Ramos (cell line): ENCODE data around the gene DCTN4.
"Not testable (repeated sequence)": the region's sequence is repeated elsewhere in the genome, so short reads cannot be mapped to it uniquely, and the experiment has no call there.

ENCODE experiments used
- in situ Hi-C: fragments of 300-500 bp; cut with MboI; formaldehyde crosslinking; loops from one replicate; pipeline ENCODE4 v1.14.3; 2022; ENCODE audit warnings: low sequenced_read_pairs; ENCODE audit not compliant: unreplicated experiment

Gene DCTN4

DNA sequence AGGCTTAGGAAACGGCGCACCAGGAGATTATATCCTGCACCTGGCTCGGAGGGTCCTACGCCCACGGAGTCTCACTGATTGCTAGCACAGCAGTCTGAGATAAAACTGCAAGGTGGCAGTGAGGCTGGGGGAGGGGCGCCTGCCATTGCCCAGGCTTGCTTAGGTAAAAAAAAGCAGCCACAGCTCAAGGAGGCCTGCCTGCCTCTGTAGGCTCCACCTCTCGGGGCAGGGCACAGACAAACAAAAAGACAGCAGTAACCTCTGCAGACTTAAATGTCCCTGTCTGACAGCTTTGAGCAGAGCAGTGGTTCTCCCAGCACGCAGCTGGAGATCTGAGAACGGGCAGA lies 15.7 kb downstream of the DCTN4 start:
- in situ Hi-C loops = not testable (repeated sequence)

DNA sequence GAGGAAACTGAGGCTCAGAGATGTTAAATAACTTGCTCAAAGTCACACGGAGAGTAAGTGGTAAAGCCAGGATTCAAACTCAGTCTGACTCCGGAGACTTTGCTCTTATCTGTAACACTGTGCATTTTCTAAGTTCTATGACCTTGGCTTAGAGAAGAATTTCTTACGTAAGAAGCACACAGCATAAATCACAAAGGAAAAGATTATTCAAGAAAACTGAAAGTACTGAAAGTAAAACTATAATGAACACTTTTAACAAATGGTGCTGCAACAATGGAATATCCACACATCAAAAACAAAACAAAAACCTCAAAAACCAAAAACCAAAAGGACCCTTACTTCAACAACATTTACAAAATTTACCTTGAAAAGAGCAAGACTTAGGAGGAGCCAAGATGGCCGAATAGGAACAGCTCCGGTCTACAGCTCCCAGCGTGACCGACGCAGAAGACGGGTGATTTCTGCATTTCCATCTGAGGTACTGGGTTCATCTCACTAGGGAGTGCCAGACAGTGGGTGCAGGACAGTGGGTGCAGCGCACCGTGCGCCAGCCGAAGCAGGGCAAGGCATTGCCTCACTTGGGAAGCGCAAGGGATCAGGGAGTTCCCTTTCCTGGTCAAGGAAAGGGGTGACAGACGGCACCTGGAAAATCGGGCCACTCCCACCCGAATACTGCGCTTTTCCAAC lies 16.2 kb downstream of the DCTN4 start:
- in situ Hi-C loops = not testable (repeated sequence)

DNA sequence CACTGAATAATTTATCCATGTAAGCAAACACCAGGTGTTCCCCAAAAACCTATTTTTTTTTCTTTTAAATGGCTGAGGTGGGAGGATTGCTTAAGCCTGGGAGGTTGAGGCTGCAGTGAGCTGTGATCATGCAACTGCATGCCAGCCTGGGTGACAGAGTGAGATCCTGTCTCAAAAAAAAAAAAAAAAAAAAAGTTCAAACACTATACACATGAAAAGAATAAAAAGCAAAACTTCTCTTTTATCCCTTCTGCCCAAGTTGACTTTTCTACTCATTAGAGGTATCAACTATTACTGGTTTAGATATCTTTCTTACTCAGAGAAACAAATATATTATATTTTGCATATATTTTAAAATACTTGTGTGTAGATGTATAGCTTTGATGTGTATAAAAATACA lies 17.8 kb downstream of the DCTN4 start:
- in situ Hi-C loops = no loop called here

DNA sequence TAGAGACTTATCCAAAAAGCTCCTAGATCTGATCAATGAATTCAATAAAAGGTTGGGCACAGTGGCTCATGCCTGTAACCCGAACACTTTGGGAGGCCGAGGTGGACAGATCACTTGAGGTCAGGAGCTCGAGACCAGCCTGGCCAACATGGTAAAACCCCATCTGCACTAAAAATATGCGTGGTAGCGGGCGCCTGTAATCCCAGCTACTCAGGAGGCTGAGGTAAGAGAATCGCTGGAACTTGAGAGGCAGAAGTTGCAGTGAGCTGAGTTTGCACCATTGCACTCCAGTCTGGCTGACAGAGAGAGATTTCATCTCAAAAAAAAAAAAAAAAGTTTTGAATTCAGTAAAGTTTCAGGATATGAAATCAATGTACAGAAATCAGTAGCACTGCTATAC lies 20.0 kb downstream of the DCTN4 start:
- in situ Hi-C loops = no loop called here

DNA sequence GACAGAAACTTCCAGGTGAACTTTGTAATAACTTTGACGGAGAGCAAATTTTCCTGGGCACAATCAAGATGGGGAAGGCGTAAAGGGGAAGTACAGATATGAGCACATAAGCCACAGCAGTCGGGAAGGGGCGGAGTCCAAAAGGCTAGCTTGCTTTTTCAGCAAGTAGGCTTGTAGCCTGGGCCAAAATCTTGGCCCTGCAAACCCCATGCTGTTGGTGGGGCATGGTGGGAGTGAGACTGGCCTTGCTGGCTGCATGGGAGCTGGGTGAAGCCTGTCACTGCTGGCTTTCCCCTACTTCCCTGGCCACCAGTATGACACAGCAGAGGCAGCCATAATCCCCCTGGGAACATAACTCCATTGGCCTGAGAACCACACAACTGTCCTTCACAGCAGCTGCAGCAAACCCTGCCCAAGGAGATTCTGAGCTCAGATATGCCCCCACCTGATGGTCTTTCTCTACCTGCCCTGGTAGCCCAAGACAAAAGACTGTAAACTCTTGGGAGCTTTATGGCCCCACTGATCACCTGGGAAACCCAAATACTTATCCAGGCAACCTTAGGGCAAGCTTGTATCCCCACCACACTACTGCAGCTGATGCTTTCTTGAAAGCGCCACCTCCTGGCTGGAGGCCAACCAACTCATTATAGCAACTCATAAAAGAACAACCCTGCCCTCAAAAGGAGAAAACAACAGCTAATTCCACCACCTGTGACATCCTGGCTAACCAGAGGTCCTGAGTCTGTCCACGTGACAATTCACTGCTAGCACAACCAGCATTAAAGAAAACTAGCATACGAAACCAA lies 24.0 kb downstream of the DCTN4 start:
- in situ Hi-C loops = no loop called here

DNA sequence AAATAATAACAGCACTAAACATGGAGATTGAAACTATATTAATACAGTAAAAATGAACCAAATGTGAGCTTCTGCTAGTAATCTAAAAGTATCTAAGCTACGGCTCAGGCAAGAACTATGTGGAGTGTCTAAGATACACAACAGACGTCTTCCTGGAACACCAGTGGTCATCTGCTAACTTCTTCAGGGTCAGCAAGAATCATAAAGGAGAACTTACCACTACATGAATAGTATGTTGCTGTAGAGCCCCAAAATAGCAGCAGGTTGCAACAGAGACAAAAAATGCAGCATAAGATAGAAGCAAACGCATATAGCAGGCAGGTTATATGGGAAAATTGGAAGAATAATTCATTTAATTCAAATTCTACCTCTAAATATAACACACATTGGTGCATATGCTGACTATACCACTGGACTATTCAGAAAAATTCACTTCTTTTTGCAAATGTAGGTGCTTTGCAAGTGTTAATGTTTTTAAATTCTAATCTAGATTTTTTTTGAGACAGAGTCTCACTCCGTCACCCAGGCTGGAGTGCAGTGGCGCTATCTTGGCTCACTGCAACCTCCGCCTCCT lies 27.1 kb downstream of the DCTN4 start:
- in situ Hi-C loops = no loop called here

DNA sequence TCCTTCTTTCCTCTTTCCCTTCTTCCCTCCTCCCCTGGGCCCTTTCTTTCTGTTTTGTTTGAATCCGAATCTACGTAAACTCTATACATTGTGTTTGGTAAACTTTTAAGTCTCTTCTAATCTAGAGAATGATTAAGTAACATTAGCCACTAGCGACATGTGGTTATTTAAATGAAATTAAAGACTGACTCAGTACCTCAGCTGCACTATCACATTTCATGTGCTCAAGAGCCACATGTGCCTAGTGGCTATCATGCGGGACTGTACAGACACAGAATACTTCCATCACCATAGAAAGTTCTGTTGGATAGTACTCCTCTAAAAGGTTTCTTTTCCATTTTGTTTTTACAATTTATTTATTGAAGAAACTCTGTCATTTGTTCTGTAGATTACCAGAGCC lies 29.0 kb downstream of the DCTN4 start:
- in situ Hi-C loops = no loop called here

DNA sequence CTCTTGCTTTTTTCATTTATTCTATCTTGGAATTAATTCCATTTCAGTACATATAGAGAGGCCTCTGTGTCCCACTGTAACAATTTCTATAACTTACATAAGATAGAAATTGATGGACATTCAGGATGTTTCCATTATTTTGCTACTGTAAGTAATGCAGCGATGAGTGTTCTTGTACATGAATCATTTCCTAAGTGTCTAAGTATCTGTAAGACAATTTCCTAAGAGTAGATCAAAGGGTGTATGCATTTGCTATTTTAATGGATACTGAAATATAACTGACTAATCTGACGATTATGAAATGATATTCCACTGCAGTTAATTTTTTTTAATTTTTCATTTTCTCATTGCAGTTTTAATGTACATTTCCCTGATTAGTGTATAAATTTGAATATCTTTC lies 35.0 kb downstream of the DCTN4 start:
- in situ Hi-C loops = no loop called here

DNA sequence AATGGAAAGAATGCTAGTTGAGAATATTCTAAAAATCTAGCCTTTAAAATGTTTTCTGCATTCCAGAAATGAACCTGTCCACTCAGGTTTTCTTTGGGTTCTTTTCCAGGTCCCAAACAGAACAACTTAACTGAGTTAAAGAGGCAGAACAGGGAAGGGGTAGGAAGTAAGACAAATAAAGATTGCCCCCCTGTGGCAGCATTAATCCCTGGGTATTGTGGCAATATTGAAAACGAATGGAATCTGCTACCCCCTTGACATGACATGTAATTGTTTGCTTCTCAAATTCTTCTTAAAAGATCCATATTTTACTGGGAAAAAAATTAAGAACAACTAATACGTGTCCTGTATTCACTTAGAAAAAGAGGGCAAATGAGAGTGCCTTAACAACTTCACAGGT lies 48.7 kb downstream of the DCTN4 start:
- in situ Hi-C loops = no loop called here

DNA sequence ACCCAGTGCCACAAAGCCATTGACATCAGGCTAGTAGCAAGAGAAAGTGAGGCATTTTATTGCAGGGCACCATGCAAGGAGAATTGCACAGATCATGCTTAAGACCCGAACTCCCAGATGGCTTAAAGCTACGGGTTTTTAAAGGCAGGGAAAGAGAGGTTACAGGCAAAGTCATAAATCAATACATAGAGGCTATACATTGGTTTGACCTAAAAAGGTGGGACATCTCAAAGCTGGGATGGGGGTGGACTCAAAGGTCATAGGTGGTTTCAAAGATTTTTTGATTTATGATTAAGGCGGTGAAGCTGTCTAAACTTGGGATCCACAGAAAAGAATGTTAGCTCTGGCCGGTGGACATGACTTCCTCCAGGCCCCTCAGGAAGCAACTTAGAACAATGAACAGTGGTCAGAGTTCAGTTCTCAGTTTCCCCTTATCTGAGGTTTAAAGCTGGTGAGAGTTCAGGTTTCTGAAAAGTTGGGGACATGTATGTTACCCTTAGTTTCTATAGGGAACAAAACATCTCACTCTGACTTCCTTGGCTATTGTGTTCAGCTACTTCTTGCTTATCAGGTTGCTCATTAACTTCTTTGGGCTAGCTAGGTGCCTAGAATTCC lies 51.9 kb downstream of the DCTN4 start:
- in situ Hi-C loops = no loop called here

DNA sequence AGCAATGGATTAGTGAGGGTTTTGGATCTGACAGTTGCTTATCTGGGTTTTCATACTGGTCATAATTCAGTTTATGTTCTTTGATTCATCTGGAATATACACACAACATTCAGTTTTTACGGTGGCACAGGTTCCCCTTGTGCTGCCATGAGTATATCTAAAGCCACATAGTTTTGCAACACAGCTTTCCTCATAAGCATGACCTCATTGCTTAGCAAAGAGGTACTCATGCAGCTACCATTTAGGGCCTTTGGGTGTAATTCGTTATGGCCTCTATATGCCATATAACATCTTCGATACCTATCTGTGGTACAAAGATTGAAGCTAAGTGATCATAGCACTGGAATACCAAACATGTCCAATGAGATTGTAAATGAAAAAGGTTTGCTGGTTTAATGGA lies 55.1 kb downstream of the DCTN4 start:
- in situ Hi-C loops = no loop called here

DNA sequence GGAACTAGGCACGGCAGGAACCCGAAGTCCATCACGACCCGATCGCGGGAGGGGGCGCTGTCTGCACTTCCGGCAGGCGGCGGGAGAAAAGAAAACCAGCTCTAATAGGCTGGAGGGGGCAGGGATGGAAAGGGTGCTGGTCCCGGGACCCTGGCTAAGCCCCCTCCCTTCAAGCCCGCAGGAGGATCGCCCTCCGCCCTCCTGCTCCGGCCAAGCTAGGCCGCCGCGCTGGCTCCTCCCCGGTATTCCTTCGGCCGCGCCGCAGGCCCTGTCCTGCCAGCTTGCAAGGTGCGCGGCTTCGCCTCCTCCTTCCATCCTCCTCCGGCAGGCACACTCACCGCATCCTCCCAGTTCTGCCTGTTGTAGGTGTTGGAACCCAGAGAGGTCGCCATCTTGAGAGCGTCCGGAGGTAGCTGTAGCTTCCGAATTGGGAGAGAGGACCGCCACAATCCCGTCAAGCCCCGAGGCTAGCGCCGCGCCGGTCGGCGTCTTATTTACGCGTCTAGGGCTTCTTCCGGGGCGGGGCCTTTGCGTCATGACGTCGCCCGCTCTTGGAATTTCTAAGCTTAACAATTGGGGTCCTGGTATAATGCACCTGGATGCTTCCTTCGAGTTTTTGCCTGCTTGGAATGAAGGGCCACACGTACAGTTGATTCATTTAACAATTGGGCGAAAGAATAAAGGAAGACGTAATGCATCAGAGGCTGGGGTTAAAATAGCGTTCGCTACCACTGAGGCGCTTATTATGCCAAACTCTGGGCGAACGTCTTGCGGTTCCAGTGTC lies 58.0 kb downstream of the DCTN4 start, which contains the start of gene RBM22:
RBM22 (minus strand) TSS at position 469 of the 784 bp plus-strand sequence; CDS start at position 392, 77 bp downstream.
- in situ Hi-C loops = no loop called here

DNA sequence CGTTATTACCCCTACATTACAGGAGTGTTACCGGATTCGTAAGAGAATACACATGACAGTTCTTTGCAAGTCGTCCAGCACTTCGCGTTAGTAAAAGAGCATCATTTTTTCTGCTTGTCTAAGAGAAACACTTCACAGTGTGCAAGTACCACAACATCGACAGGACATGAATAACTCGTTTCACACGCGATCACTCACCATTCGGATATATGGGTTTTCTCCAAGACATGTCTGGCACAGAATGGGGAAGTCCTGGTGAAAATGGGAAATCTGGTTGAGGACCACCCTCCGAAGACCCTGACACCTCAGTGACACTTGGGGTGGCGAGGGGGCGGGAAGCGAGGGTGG lies 58.6 kb downstream of the DCTN4 start:
- in situ Hi-C loops = no loop called here

DNA sequence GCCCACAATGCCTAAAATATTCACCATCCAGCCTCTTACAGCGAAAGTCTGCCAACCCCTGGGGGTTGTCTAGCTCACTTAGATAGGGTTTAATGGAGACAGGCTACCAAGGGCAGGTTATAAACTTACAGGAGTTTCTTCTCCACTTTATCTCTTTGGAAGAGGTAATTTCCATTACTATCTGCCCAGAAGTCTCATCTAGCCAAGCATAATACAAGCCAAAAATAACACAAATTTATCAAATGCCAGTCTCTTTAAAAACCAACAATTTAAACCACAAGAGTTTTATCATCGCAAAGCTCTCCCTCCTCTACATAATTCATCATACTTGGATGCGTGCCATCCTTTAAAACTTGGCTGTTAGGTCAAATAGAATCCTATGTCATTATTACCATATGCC lies 64.2 kb downstream of the DCTN4 start:
- in situ Hi-C loops = no loop called here

DNA sequence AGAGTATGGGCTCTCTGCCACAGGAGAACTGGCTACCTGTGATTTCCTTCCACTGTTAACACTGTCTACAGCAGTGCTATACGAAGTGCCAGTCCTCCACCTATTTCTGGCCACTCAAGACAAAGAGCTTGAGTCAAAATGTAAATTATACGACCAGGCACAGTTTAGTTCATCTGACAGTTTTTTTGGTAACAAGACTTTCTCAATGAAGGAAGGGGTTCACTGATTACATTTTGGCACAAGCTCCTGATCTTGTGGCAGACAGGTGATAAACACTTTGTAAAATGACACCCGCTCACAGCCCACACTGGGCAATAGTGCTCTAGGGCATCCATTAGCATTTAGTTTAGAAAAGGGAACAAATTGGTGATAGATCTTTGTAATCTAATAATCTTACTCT lies 66.5 kb downstream of the DCTN4 start:
- in situ Hi-C loops = no loop called here

DNA sequence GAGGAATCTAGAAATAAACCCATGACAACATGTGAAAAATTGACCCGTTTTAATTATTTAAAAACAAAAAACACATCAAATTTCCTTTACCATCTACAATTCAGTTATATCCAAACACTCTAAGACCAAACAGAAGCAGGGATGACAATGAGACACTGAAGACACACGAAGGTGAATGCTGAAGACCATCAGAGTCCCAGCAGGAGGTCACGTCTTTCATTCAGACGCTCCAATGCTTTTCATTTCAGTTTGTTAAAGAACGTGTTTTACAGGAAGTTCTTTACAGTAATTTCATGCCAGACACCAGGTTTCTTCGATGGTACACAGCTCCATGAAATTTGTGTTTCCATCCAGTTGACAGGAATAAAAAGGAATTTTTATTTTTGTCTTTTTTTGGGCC lies 68.1 kb downstream of the DCTN4 start:
- in situ Hi-C loops = no loop called here

DNA sequence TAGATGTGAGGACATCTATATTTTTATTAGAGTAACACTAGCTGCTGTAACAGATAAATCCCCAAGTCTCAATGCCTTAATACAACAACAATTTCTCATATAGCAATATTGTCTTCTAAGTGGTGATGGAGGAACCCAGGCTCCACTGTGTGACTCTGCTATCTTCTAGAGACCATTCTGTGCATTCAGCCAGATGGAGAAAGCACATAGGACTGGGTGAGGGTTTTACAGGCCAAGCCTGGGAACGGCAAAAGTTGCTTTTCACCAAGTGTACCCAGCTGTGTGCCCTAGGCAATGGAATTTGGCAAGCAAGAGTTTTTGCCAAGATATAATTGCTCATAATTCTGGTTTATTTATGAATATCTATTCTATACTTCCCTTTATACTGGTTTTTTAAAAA lies 69.7 kb downstream of the DCTN4 start:
- in situ Hi-C loops = no loop called here

DNA sequence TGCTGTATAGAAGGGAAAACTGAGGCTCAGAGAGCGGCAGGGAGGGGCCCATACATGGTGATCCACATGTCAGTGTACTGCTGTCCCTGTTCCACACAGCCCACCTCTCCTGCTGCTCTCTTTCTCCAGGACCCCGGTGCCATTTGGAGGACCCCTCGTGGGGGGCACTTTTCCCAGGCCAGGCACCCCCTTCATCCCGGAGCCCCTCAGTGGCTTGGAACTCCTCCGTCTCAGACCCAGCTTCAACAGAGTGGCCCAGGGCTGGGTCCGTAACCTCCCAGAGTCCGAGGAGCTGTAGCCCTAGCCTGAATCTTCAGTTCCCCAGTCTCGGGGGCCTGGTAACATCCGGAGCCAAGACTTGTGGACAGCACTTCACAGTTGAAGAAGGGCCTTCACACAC lies 82.2 kb downstream of the DCTN4 start:
- in situ Hi-C loops = no loop called here

DNA sequence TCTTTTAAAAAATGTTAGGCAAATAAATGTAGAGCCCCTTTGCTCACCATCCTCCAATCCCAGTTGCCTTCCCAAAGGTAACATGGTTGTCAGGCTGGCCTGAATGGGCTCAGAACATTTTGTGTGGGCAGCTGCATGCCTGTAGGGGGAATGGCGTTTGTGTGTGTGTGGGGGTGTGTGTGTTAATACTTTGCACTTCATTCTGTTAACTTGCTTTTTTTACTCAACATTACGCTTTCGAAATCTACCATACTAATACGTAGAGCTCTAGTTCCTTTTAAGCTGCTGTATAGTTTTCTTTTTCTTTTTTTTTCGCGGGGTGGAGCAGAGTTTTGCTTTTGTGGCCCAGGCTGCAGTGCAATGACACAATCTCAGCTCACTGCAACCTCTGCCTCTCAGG lies 83.7 kb downstream of the DCTN4 start:
- in situ Hi-C loops = no loop called here

DNA sequence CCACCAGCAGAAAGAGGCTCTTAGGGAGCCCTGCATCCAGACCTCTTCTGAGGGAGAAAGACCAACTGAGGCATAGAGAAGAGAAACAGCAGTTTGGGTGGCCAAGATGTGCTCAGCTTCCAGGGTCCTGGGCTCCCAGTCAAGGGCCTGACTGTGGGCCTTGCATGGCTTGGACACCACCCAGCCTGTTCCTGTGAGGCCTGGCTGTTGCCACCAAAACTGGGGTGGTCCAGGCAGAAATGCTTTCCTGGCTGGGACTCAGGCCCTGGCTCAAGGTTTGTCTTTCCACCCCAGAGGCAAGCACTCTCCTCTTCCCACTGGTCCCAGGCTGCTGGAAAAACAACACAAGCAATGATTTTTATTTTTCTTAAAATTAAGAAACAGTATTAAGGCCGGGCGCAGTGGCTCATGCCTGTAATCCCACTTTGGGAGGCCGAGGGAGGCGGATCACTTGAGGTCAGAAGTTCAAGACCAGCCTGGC lies 84.4 kb downstream of the DCTN4 start:
- in situ Hi-C loops = no loop called here
